Hypothalamus (tissue), 51 donors: ENCODE measurements around the gene PPM1H.
A peak's percentile ranks its signal among the peaks of the same experiment; 100 is the strongest.
"Not testable (repeated sequence)": the region's sequence is repeated elsewhere in the genome, so short reads cannot be mapped to it uniquely, and the experiment has no call there.

Source experiments
- DNase-seq, 51 donors: peaks; one replicate each; lab custom pipeline; 2025; lab: John Stamatoyannopoulos, UW

The PPM1H gene

DNA sequence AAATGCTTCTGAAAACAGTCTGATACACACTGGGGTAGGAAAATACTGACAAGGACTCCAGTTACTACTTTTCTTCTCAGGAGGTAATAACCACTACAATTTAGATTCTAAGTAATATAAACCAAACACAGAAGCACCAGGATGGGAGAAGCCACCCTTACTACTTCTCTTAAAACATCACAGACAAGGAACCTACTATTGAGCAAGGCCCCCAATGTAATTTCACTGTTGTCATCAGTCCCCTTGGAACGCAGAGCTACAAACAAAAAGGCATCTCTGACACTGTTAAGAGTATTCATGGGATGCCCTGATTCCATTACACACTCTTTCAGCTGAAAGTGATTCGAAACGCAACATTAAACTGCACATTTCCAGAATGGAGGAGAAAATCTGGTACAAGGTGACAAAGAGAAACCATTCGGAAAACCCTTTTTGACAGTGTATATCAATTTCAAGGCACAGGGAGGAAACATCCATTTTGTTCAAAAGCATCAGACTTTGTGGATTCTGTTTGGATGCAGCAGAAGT, 185.9 kb downstream of the PPM1H start:
- DNase-seq: no peak

DNA sequence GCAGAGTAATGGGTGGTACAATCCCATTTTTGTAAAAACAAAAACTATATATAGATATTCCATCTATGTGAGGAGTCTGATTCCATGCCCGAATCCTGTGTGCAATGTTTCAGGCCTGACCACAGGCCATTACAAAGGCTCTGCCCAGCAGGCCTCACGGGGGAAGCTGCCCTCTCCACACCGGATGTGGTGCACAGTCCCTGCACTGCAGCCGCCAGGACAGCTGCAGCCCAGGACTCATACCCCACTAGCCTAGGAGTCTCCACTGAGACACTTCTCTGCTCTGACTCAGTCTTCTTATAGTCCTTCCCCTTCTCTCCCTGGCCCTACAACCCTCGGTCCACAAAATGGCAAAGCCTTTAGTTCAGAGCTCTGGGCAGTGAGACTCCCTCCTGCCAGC, 190.4 kb downstream of the PPM1H start:
- DNase-seq: peak in 1 of 51 donors; percentile 8

DNA sequence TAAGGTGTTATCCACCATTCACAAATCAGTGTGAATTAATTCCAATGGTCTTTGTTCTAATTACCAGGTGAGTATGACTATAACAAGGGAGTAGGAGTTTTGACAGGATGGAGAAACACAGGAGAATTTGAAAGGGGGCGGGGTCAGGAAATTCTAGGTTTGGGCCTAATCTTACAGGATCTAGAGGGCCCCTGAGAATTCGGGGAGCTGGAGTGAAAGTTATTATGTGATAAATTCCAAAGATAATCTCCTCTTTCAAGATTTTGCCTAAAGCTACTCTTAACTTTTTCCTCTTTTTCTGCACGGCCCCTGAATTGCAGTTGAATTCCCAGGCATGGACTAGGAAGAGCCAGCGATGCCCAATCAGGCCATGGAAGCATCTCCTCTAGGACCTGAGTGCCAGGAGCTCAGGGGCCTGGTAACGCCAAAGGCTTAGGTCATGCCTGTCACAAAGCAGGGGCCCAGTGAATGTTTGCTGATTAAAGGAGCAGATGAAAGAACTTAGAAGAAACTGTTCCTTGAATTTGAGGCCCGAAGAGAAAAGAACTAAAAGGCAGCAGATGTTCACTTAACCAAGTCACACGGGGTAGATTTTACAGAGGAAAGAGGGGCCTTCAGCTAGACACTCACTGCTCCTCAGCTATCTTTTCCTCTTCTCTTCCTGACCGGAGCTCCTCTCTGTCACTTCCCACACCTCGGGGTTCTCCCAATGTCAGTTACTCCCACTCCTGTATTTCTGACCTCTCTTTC, 195.5 kb downstream of the PPM1H start:
- no peak for DNase-seq

DNA sequence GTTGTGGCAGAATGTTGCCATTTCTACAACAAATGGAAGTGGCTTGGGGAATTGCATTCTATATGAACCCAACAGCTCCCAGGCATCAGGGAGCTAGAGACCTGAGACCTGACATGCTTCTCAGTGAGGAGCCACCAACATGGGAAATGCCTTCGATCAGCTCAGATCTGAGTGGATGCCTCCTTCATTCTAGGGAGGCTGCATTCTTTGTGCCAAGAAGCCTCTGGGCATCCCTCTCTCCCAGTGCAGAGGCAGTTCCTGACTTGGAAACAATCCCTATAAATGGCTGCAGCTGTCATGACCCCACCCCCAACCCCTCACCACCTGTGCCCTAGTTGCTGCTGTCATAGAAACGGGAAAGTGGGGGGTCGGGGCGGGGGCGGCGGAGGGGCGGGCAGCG, 196.3 kb downstream of the PPM1H start:
- DNase-seq: no peak

DNA sequence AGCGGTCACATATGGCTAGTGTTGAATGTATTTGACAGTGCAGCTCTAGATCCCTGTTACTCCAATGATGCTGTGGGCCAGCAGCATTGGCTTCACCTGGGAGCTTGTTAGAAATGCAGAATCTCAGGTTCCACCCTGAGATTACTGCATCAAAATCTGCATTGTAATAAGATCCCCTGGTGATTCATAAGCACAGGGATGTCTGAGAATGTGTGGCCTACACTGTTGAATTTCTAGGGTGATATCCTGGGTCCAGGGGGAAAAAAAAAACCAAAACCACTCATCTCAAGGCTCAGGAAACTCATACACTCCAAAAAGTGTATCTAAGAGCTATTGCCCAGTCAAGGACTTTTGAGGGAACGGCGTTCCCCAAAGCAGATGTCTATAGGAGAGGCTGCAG, 196.8 kb downstream of the PPM1H start:
- DNase-seq: no peak

DNA sequence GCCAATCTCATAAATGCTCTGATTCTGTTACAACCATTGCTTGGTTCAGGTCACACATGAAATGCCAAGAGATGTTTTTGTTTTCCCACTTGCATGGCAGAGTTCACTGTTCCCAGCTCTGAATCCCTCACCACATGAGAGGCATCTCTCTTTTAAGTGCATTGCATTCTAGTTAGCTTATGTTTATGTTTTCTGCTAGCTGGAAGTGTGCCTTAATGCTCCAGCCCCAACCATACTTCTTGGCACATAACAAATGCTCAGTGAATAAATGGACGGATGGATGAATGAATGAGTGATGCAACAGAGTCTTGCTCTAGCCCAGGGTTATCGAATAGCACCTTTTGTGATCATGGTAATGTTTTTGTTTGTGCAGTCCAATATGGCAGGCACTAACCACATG, 197.3 kb downstream of the PPM1H start:
- DNase-seq: no peak

DNA sequence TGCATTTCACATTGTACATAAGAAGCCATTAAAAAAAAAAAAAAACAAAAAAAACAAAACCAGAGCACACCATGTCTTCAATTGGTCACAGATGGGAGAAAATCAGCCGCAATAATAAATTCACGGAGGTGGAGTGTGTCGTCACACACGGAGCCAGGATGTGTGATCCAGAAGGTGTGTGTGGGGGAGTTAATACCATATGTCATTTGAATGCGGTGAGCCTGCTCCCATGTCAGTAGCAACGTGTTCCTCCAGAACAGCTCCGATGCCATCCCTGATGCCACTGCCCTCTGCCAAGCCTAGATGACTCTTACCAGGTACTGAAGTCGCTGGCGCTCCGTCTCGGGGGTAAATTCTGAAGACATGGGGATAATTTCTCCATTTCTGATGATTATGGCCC, 197.8 kb downstream of the PPM1H start:
- no peak for DNase-seq

DNA sequence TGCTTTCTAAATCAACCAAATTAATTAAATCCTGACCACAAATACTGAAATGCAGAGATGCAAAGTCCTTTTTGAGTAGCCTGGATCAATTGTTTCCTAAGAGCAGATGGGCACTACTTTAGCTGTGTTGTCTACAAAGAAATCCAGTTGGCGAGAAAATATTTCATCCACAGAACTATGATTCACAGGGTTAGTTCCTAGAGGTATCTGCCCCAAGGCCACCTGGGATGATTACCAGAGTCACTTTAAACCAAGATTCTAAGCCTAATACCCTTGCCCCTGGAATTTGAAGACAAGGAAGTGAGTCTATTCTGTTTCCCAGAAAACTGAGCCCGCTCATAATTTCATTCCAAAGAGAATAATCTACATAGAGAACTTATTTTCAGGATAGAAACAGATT, 198.4 kb downstream of the PPM1H start:
- DNase-seq: no peak

DNA sequence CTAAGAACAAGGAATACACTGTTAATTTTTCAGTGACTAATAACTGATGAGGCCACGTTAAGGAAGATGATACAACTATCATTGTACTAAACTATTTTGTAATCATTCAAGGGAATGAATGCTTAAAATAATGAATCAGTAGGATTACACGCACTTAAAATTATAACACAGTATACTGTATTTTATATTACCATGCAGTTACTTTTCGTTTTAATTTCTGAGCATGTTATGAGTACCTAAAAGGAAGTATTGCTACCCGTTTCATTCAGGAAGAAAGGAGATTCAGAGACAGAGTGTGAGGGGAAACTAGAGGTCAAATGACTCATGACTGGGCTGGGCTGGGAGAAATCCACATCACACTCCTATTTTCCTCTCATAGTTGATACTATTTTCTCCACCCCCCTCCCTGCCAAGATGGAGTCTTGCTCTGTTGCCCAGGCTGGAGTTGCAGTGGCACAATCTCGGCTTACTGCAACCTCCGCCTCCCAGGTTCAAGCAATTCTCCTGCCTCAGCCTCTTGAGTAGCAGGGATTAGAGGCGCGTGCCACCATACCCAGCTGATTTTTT, 202.0 kb downstream of the PPM1H start:
- DNase-seq: no peak

DNA sequence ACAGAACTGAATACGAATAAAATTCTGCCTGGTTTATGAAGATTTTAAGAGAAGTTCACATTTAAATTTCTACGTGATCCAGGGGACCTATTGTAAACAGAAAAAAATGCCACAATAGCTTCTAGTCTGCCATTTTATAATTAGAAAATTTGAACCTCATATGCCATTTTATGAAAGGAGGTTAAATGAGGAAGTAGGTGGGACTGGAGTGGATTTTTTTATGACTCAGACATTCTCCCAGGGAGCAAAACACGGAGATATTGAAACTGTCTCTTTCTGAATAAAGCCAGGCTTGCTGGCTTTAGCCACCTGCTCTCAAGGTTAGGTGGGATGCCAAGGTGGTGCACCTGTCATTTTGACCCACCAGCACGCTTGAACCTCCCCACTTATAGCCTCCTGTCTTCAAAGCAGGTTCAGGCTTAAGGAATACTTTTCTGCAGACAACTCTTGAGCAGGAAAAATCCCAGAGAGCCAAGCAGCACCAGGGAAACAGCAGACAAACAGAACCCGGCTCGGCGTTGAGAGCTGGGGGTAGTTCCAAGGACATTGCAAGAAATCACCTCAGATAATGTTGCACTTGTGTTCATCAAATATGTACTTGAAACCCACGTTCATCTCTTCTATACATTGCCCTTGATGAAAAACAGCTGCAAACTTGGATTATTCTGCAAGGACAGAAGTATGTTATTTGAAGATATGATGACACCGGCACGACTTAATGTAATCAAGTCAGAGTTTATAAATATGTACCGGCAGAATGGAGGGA, 203.7 kb downstream of the PPM1H start:
- peak in 2 of 51 donors; percentile 19 to 22 for DNase-seq

DNA sequence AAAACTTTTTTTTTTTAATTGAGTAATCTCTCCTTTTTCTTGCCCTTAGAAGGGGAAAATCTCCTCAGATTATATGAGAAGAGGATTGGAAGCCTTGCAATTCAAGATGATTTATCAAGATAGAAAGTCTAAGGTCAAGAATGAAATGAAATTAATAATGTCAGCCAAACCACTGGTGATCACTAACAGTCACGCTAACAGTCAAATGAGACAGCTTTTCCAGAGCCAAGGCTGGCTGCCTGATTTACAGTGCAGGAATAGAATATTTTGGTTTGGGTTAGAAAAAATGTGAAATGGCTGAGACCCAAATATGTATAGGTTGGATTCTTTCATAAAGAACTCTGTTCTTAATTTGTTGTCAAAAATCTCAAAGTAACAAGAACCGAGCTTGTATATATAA, 204.3 kb downstream of the PPM1H start:
- no peak for DNase-seq

DNA sequence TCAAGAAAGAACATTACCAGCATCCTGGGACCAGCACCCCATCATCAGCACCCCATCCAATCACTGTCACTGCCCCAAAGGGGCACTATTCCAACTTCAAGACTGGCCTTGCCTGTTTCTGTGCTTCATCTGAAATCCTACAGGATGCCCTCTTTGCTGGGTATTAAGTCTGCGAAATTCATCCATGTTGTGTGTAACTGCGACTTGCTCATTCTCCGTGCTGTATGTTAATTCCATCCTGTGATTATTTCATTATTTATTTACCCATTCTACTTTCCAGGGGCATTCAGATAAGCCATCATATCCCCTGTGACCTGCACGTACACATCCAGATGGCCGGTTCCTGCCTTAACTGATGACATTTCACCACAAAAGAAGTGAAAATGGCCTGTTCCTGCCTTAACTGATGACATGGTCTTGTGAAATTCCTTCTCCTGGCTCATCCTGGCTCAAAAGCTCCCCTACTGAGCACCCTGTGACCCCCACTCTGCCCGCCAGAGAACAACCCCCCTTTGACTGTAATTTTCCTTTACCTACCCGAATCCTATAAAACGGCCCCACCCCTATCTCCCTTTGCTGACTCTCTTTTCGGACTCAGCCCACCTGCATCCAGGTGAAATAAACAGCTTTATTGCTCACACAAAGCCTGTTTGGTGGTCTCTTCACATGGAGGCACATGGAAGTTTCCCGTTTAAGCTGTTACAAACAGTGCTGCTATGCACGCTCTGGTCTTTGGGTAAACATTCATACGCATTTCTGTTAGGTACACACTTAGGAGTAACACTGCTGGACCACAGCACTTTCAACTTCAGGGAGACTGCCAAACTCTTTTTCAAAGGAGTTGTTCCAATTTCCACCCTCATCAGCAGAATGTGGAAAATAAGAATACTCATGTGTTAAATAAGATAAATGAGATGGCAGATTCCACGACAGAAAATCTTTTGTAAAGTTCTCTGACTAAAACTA, 205.1 kb downstream of the PPM1H start:
- not testable (repeated sequence) for DNase-seq

DNA sequence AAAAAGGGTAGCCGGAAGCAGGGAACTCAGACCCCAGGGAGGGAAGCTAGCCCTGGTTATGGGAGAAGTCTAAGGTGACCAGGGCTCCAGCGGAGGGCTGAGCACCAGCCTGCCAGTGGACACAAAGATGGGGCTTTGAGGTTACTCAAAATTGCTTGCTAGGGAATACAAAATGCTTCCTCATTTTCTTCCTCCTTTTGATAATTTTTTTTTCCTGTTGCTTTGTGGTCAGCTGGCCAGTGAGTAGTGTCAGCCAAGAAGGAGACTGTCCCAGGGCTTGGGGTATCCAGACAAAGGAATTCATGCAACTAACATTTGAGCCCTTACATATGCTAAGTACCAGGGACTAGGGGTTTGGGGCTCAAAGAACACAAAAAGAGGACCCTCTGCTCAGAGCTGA, 206.2 kb downstream of the PPM1H start:
- no peak for DNase-seq

DNA sequence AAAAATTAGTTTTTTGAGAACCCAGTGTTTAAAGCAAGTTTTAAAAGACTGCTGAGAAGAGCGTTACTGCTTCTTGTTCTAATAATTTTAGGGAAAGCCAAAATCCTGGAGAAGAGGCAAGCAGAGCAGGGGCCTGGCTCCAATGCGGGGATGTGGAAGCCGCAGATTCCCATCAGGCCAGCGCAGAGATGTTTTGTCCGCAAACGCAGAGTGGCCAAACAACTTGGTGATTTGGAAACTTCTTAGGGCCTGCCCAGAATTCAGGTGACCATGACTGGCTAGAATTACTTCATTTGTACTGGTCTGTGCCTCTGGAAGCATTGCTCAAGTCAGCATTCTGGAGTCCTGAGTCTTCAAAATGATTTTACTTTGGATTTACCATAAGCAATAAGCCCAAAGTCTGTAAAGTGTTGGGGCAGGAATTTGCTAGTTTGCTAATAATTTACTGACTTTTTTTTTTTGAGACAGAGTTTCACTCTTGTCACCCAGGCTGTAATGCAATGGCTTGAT, 208.4 kb downstream of the PPM1H start:
- no peak for DNase-seq

DNA sequence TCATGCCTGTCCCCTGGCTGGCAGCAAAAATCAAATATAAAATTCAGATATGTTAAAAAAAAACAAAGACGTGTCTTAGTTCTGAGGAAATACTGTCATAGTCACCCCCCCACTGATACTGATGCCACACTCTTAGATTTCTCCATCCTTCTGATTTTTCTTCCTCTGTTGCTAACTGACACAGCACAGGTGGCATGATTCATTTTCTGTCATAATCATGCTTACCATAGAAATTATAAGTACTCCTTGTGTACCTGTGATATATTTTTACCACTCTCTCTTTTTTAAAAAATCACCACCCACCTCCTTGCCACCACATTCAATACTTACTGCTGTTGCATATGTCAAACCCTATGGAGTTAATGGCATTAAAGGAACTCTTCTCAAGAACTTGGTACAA, 209.2 kb downstream of the PPM1H start:
- DNase-seq: no peak

DNA sequence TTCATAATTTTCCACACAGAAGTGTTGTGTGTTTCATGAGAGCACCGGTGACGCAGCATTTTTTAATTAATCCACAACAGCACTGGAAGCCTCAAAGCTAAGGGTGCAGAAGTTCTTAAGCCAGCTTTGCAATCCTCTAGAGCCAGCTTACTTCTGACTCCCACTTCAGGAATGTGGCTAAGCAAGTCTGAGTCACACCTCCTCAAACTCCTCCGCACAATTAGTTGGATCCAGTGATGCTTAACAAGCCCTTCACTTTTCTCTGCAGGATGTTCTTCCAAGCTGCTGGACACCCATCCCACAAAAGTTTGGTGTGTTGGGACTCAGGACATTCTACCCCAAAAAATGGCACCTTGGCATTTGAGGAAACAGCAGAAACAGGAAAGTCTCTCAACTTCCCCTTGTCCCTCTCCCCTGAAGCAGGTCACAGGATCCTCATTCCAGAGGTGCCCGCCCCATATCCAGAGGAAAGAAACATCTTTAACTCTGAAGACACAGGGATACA, 210.0 kb downstream of the PPM1H start:
- peak in 2 of 51 donors; percentile 13 to 24 for DNase-seq

DNA sequence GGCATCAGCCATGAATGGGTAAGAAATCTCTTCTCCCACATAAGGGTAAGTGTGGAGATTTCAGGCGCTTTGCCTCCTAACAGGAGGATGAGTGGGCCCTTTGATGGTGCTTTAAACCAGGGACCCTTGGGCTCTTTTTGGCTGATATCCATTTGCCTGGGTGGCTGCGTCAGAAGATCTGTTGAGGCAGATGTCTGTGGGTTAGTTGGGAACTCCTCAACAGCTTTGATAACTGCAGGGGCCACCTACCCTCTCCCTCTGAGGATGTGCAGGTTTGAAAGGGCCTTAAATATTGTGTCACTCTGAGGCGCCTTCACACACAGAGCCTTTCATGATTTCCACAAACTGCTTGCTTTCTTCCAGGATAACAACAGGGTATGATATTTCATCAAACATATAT, 210.7 kb downstream of the PPM1H start:
- DNase-seq: no peak

DNA sequence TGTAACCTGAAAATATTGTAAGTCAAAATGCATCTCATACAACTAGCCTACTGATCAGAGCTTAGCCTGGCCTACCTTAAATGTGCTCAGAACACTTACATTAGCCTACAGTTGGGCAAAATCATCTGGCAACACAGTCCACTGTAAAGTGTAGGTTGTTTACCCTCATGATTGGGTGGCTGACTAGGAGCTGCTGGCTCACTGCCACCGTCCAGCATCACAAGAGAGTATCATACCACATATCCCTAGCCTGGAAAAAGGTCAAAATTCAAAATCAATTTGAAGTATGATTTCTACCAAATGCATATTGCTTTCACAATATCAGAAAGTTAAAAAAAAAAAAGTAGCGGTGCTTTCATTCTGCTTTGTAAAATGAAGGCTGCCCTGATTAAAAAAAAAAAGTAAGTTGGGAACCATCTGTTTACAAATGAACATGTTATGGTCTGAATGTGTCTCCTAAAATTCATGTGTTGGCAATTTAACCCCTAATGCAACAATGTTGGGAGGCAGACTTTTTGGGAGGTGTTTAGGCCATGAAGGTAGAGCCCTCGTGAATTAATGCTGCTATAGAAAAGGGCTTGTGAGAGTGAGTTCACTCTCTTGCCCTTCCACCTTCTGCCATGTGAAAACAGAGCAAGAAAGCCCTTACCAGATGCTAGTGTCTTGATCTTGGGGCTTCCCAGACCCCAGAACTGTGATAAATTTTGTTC, 211.8 kb downstream of the PPM1H start:
- DNase-seq: peak in 1 of 51 donors; percentile 20

DNA sequence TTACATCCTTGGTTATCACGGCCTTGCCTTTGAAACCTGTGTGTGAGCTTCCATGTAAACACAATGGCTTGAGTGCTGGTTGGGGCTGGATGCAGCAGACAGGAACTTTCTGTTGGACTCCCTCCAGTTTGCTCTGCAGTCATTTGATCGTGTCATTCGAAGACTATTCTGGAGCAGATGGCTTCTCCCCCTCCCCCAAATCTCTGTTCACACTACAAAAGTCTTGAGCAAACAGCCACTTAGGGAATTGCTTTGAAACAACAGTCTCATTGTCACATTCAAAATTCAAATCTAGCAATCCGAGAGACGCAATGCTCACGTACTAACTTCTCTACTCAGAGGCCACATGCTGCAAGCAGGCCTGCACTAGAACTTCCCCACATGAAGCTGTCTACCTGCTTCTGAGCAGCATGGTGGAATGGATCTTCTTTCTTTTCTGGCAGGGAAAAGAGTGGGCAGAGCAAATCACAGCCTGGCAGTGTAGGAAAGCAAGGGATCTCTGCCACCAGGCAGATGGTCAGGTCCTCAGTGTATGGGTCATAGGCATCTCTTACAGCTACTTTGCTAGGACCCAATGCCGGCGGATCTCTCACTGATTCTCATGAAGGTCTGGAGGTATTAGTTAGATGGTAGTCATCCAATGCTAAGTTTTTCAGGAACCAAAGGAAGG, 214.2 kb downstream of the PPM1H start:
- peak in 21 of 51 donors; percentile 4 to 66 (median 23) for DNase-seq
